Suprapubic skin (tissue), 4 donors: Measurements from ENCODE around the gene STRN4. TPM values are rescaled to one million over a fixed set of nuclear protein-coding genes. Genes with fewer than 3 reads are reported as not detected.
"Not testable (repeated sequence)": the region's sequence is repeated elsewhere in the genome, so short reads cannot be mapped to it uniquely, and the experiment has no call there.

Source experiments
- DNase-seq, 2 donors: peaks; one replicate each; pipeline ENCODE4 v3.0.0-alpha.2; 2019; ENCODE audit warnings: low spot score in 2 of 2
- H3K27ac ChIP-seq: fragments of 200-600 bp; sonication (generic); one replicate; pipeline ENCODE4 v1.5.1; 2019
- H3K27me3 ChIP-seq: fragments of 200-600 bp; sonication (generic); one replicate; pipeline ENCODE4 v1.5.1; 2019
- H3K36me3 ChIP-seq: fragments of 200-600 bp; sonication (generic); one replicate; pipeline ENCODE4 v1.5.1; 2019
- H3K4me1 ChIP-seq: fragments of 200-600 bp; sonication (generic); one replicate; pipeline ENCODE4 v1.5.1; 2019
- H3K4me3 ChIP-seq: fragments of 200-600 bp; sonication (generic); one replicate; pipeline ENCODE4 v1.5.1; 2019; ENCODE audit warnings: mild to moderate bottlenecking
- H3K9me3 ChIP-seq: fragments of 200-600 bp; sonication (generic); one replicate; pipeline ENCODE4 v1.5.1; 2019
- CTCF ChIP-seq, 2 donors: fragments of 200-600 bp in 1 of 2; fragments of 450-650 bp in 1 of 2; sonication (generic) in 1 of 2; IDR thresholded peaks; one replicate each; pipeline ENCODE4 v1.5.1; 2016 to 2019; ENCODE audit warnings: antibody characterized with exemption in 2 of 2, mild to moderate bottlenecking in 1 of 2, moderate library complexity in 1 of 2
- EP300 ChIP-seq: sonication (generic); formaldehyde crosslinking; IDR thresholded peaks from one replicate; pipeline ENCODE4 v1.6.1; 2017; ENCODE audit warnings: antibody characterized with exemption
- POLR2A ChIP-seq, 2 donors: fragments of 450-650 bp; IDR thresholded peaks; one replicate each; pipeline ENCODE4 v1.6.1; 2017; ENCODE audit warnings: antibody characterized with exemption in 2 of 2, mild to moderate bottlenecking in 2 of 2, moderate library complexity in 2 of 2
- POLR2AphosphoS5 ChIP-seq, 3 donors: sonication (generic); formaldehyde crosslinking; IDR thresholded peaks; one replicate each; pipeline ENCODE4 v1.6.1; 2017; ENCODE audit warnings: antibody characterized with exemption in 3 of 3
- WGBS: methylation state at CpG from one replicate; pipeline ENCODE4 v1.1.5; 2018; 5-methylcytosine and 5-hydroxymethylcytosine counted together
- total RNA-seq, 4 donors: library from RNA; depleted of rRNA; stranded (reverse); fragments of >200 nt; gene quantifications; one replicate each; pipeline ENCODE4 v1.1.0, GENCODE V29; 2016

STRN4 gene
- total RNA-seq, 4 donors from 2014 or later, result 73.2 to 87.6 (median 81.1) TPM

- peak overlapping the region; percentile 95 for H3K4me3 ChIP-seq
- WGBS, result 51% methylated on average over 19 of the region's 19 CpGs
- TF ChIP-seq CTCF (IDR thresholded peaks at IDR 0.05) (no peak), POLR2AphosphoS5 (IDR thresholded peaks at IDR 0.05) (no peak), EP300 (no peak), POLR2A (IDR thresholded peaks at IDR 0.05) (no peak)
- no peak for DNase-seq
- no peaks in the 10 kb centered on the region for H3K9me3 ChIP-seq
- H3K27ac ChIP-seq, result peak overlapping the region; percentile 90
- no peaks in the 10 kb centered on the region for H3K27me3 ChIP-seq
- peaks cover 71% of the 10 kb centered on the region for H3K4me1 ChIP-seq
- H3K36me3 ChIP-seq, result peaks cover 22% of the 10 kb centered on the region
Measured at GRCh38 chr19:46785054-46785979, 39.1 kb upstream of the STRN4 start.

GRCh38 chr19:46784262-46785053 is 38.2 kb upstream of the STRN4 start:
- H3K4me3 ChIP-seq, result peak overlapping the region; percentile 95
- TF ChIP-seq CTCF (IDR thresholded peaks at IDR 0.05) (no peak), EP300 (no peak), POLR2AphosphoS5 (IDR thresholded peaks at IDR 0.05) (no peak), POLR2A (IDR thresholded peaks at IDR 0.05) (no peak)
- 19% methylated on average over 14 of the region's 17 CpGs for WGBS
- no peaks in the 10 kb centered on the region for H3K9me3 ChIP-seq
- DNase-seq, result peak; percentile 85 to 90
- peaks cover 31% of the 10 kb centered on the region for H3K36me3 ChIP-seq
- H3K27ac ChIP-seq, result peak overlapping the region; percentile 90
- peaks cover 73% of the 10 kb centered on the region for H3K4me1 ChIP-seq
- no peaks in the 10 kb centered on the region for H3K27me3 ChIP-seq

GRCh38 chr19:46783670-46784069 is 37.4 kb upstream of the STRN4 start:
- DNase-seq, result no peak
- Histone ChIP-seq H3K36me3 (peaks cover 38% of the 10 kb centered on the region), H3K27ac (no peak overlapping the region), H3K27me3 (no peaks in the 10 kb centered on the region), H3K9me3 (no peaks in the 10 kb centered on the region), H3K4me1 (peaks cover 65% of the 10 kb centered on the region), H3K4me3 (peak overlapping the region; percentile 95)
- 30% methylated on average over 2 of the region's 2 CpGs for WGBS
- TF ChIP-seq POLR2AphosphoS5 (IDR thresholded peaks at IDR 0.05) (no peak), CTCF (IDR thresholded peaks at IDR 0.05) (no peak), EP300 (no peak), POLR2A (IDR thresholded peaks at IDR 0.05) (no peak)

- Histone ChIP-seq H3K36me3 (peaks cover 49% of the 10 kb centered on the region), H3K27ac (no peak overlapping the region), H3K9me3 (no peaks in the 10 kb centered on the region), H3K4me3 (no peak overlapping the region), H3K27me3 (no peaks in the 10 kb centered on the region), H3K4me1 (peaks cover 68% of the 10 kb centered on the region)
- DNase-seq, result no peak
- TF ChIP-seq POLR2AphosphoS5 (IDR thresholded peaks at IDR 0.05) (no peak), CTCF (IDR thresholded peaks at IDR 0.05) (no peak), EP300 (no peak), POLR2A (IDR thresholded peaks at IDR 0.05) (no peak)
- WGBS, result 98% methylated on average over 4 of the region's 7 CpGs
Measured at GRCh38 chr19:46782355-46783019, 36.2 kb upstream of the STRN4 start.

GRCh38 chr19:46777956-46778645 is 31.9 kb upstream of the STRN4 start:
- not testable (repeated sequence) for DNase-seq, H3K9me3 ChIP-seq, H3K27me3 ChIP-seq, H3K4me3 ChIP-seq
- peak overlapping the region; percentile 29 for H3K27ac ChIP-seq
- peaks cover 82% of the 10 kb centered on the region for H3K36me3 ChIP-seq
- WGBS, result 88% methylated on average over 12 of the region's 12 CpGs
- peaks cover 27% of the 10 kb centered on the region for H3K4me1 ChIP-seq
